HEK293 (cell line): ENCODE results near the gene MBLAC1.
A peak's percentile ranks its signal among the peaks of the same experiment; 100 is the strongest.

Source experiments
- CTCF ChIA-PET: fragments of 350-600 bp; formaldehyde crosslinking; extraction: SDS; loops from one replicate; lab custom pipeline; 2021; ENCODE audit warnings: antibody characterized with exemption; lab: Yijun Ruan, JAX
- POLR2A ChIA-PET: fragments of 300-600 bp; formaldehyde crosslinking; extraction: SDS; loops from one replicate; lab custom pipeline; 2020; ENCODE audit warnings: antibody characterized with exemption, inconsistent platforms; lab: Yijun Ruan, JAX
- H3K27ac ChIP-seq: fragments of 200-500 bp; sonication (Bioruptor generic); 2 replicates; pipeline ENCODE4 v1.5.1; 2014; ENCODE audit warnings: low read depth, low read length, control low read depth, inconsistent platforms; ENCODE audit errors: extremely low read depth
- H3K36me3 ChIP-seq, 2 experiments: fragments of 200-500 bp in 1 of 2; sonication (Bioruptor generic) in 1 of 2; 1 replicate in 1 of 2; 2 replicates in 1 of 2; pipeline ENCODE4 v1.5.1; 2014 to 2017; ENCODE audit warnings: inconsistent platforms in 2 of 2, low read length in 2 of 2; ENCODE audit not compliant: control insufficient read depth in 2 of 2, insufficient read depth in 1 of 2
- H3K4me1 ChIP-seq: fragments of 200-500 bp; sonication (Bioruptor generic); 2 replicates; pipeline ENCODE4 v1.5.1; 2014; ENCODE audit warnings: mild to moderate bottlenecking, low read length, inconsistent platforms; ENCODE audit not compliant: control insufficient read depth, insufficient read depth
- H3K4me3 ChIP-seq: 2 replicates; pipeline ENCODE4 v1.5.1; 2011; ENCODE audit warnings: low read depth, mild to moderate bottlenecking, control low read depth, low read length, moderate library complexity
- H3K9me3 ChIP-seq: fragments of 200-500 bp; sonication (Bioruptor generic); 2 replicates; pipeline ENCODE4 v1.5.1; 2014; ENCODE audit warnings: low read depth, low read length, inconsistent platforms; ENCODE audit not compliant: control insufficient read depth, insufficient read depth
- KLF1 ChIP-seq: fragments of 450-650 bp; formaldehyde crosslinking; IDR thresholded peaks from 2 replicates; pipeline ENCODE4 v1.5.1; 2016; ENCODE audit warnings: missing biosample characterization, missing genetic modification characterization
- KLF16 ChIP-seq: fragments of 450-650 bp; formaldehyde crosslinking; IDR thresholded peaks from 2 replicates; pipeline ENCODE4 v1.5.1; 2017; ENCODE audit warnings: missing biosample characterization, missing genetic modification characterization
- PRDM10 ChIP-seq: fragments of 450-650 bp; formaldehyde crosslinking; IDR thresholded peaks from 2 replicates; pipeline ENCODE4 v1.5.1; 2016; ENCODE audit warnings: missing biosample characterization, missing genetic modification characterization
- SETDB1 ChIP-seq: IDR thresholded peaks from one replicate; pipeline ENCODE4 v1.6.1; 2017; ENCODE audit warnings: mild to moderate bottlenecking, low read length, moderate library complexity, mixed read lengths; ENCODE audit not compliant: insufficient read length
- YY1 ChIP-seq: fragments of 450-650 bp; formaldehyde crosslinking; IDR thresholded peaks from 2 replicates; pipeline ENCODE4 v1.5.1; 2018; ENCODE audit warnings: missing biosample characterization, missing genetic modification characterization
- ZBTB1 ChIP-seq: fragments of 450-650 bp; formaldehyde crosslinking; IDR thresholded peaks from 2 replicates; pipeline ENCODE4 v1.5.1; 2016; ENCODE audit warnings: missing biosample characterization, missing genetic modification characterization
- ZBTB11 ChIP-seq: fragments of 450-650 bp; formaldehyde crosslinking; conservative IDR thresholded peaks from 2 replicates; pipeline ENCODE4 v1.5.1; 2016; ENCODE audit warnings: low read depth, missing biosample characterization, missing genetic modification characterization
- ZBTB8A ChIP-seq: fragments of 450-650 bp; formaldehyde crosslinking; IDR thresholded peaks from 2 replicates; pipeline ENCODE4 v1.5.1; 2016; ENCODE audit warnings: missing biosample characterization, missing genetic modification characterization
- ZFP41 ChIP-seq: fragments of 450-650 bp; formaldehyde crosslinking; IDR thresholded peaks from 2 replicates; pipeline ENCODE4 v1.5.1; 2016; ENCODE audit warnings: missing biosample characterization, missing genetic modification characterization, borderline replicate concordance
- ZIC2 ChIP-seq: fragments of 450-650 bp; formaldehyde crosslinking; IDR thresholded peaks from 2 replicates; pipeline ENCODE4 v1.5.1; 2016; ENCODE audit warnings: missing biosample characterization, missing genetic modification characterization
- ZNF132 ChIP-seq: fragments of 450-650 bp; formaldehyde crosslinking; IDR thresholded peaks from 2 replicates; pipeline ENCODE4 v1.5.1; 2017; ENCODE audit warnings: missing biosample characterization, missing genetic modification characterization, borderline replicate concordance
- ZNF214 ChIP-seq: fragments of 450-650 bp; formaldehyde crosslinking; IDR thresholded peaks from 2 replicates; pipeline ENCODE4 v1.5.1; 2017; ENCODE audit warnings: missing biosample characterization, mild to moderate bottlenecking, missing genetic modification characterization, borderline replicate concordance
- ZNF26 ChIP-seq: fragments of 450-650 bp; formaldehyde crosslinking; IDR thresholded peaks from 2 replicates; pipeline ENCODE4 v1.5.1; 2016; ENCODE audit warnings: missing biosample characterization, missing genetic modification characterization
- ZNF48 ChIP-seq: fragments of 450-650 bp; formaldehyde crosslinking; IDR thresholded peaks from 2 replicates; pipeline ENCODE4 v1.5.1; 2016; ENCODE audit warnings: missing biosample characterization, missing genetic modification characterization
- ZNF555 ChIP-seq: fragments of 450-650 bp; formaldehyde crosslinking; conservative IDR thresholded peaks from 2 replicates; pipeline ENCODE4 v1.5.1; 2017; ENCODE audit warnings: missing biosample characterization, mild to moderate bottlenecking, missing genetic modification characterization, inconsistent platforms
- ZNF585B ChIP-seq: fragments of 450-650 bp; formaldehyde crosslinking; IDR thresholded peaks from 2 replicates; pipeline ENCODE4 v1.5.1; 2016; ENCODE audit warnings: missing biosample characterization, missing genetic modification characterization
- ZNF610 ChIP-seq: fragments of 450-650 bp; formaldehyde crosslinking; IDR thresholded peaks from 2 replicates; pipeline ENCODE4 v1.5.1; 2016; ENCODE audit warnings: missing biosample characterization, missing genetic modification characterization, borderline replicate concordance
- ZNF623 ChIP-seq: fragments of 450-650 bp; formaldehyde crosslinking; IDR thresholded peaks from 2 replicates; pipeline ENCODE4 v1.5.1; 2016; ENCODE audit warnings: missing biosample characterization, missing genetic modification characterization
- ZNF654 ChIP-seq: fragments of 450-650 bp; formaldehyde crosslinking; IDR thresholded peaks from 2 replicates; pipeline ENCODE4 v1.5.1; 2016; ENCODE audit warnings: low read depth, missing biosample characterization, missing genetic modification characterization
- ZNF660 ChIP-seq: fragments of 450-650 bp; IDR thresholded peaks from 2 replicates; pipeline ENCODE4 v1.5.1; 2018; ENCODE audit warnings: missing biosample characterization, mild to moderate bottlenecking, missing genetic modification characterization
- ZNF747 ChIP-seq: fragments of 450-650 bp; formaldehyde crosslinking; IDR thresholded peaks from 2 replicates; pipeline ENCODE4 v1.5.1; 2016; ENCODE audit warnings: missing biosample characterization, missing genetic modification characterization

Gene MBLAC1

GRCh38 chr7:100106633-100107032, 20.1 kb upstream of the MBLAC1 start:
- peaks cover 20 to 69% of the 10 kb centered on the region in 2 experiments for H3K36me3 ChIP-seq
- H3K4me1 ChIP-seq: no peaks in the 10 kb centered on the region
- ChIA-PET POLR2A (no interaction called here), CTCF (no interaction called here)
- TF ChIP-seq ZNF555 (tag by site-specific recombination) (no peak), ZNF48 (tag by site-specific recombination) (no peak), ZNF747 (tag by site-specific recombination) (no peak), ZNF654 (tag by site-specific recombination) (no peak), ZFP41 (tag by site-specific recombination) (no peak), ZBTB1 (tag by site-specific recombination) (no peak), KLF1 (no peak), SETDB1 (no peak), ZNF660 (tag by site-specific recombination) (no peak), ZNF132 (tag by site-specific recombination) (no peak), ZNF610 (tag by site-specific recombination) (no peak), KLF16 (tag by site-specific recombination) (no peak)
- H3K9me3 ChIP-seq: no peaks in the 10 kb centered on the region
- no peak overlapping the region for H3K27ac ChIP-seq
- H3K4me3 ChIP-seq: no peak overlapping the region

- ChIA-PET POLR2A (no interaction called here), CTCF (no interaction called here)
- Histone ChIP-seq H3K4me1 (no peaks in the 10 kb centered on the region), H3K9me3 (no peaks in the 10 kb centered on the region), H3K36me3 (peaks cover 21 to 75% of the 10 kb centered on the region in 2 experiments), H3K27ac (no peak overlapping the region), H3K4me3 (no peak overlapping the region)
- no peak for TF ChIP-seq ZBTB8A (tag by site-specific recombination)
- no peak for TF ChIP-seq ZNF26 (tag by site-specific recombination)
- no peak for TF ChIP-seq ZIC2
- no peak for TF ChIP-seq YY1 (tag by site-specific recombination)
Observed at GRCh38 chr7:100107125-100107737, 19.5 kb upstream of the MBLAC1 start.

- Histone ChIP-seq H3K27ac (no peak overlapping the region), H3K9me3 (no peaks in the 10 kb centered on the region), H3K4me1 (no peaks in the 10 kb centered on the region), H3K4me3 (no peak overlapping the region), H3K36me3 (peaks cover 27 to 79% of the 10 kb centered on the region in 2 experiments)
- CTCF ChIA-PET: interaction anchor here (0.5 kb wide), 1 partner anchor 22 kb away, joined by 4 read pairs; no protein-coding TSS in a partner anchor
- TF ChIP-seq ZBTB11 (tag by site-specific recombination): no peak
- 0 out of 2 replicates have a peak, but pooled peaks have one; percentile 16 for TF ChIP-seq PRDM10 (tag by site-specific recombination)
- no peak for TF ChIP-seq ZNF585B (tag by site-specific recombination)
- no peak for TF ChIP-seq ZNF214 (tag by site-specific recombination)
- no peak for TF ChIP-seq ZNF623 (tag by site-specific recombination)
- POLR2A ChIA-PET: no interaction called here
Observed at GRCh38 chr7:100107890-100108289, 18.9 kb upstream of the MBLAC1 start.
